ENCODE measurements around the gene ANO1. TPM values are rescaled to one million over a fixed set of nuclear protein-coding genes. Genes with fewer than 3 reads are reported as not detected.

Gene ANO1
- total RNA-seq, 2 donors from 2014 or later = 0.33 TPM; not detected in 1

GRCh38 chr11:70043482-70043881 is 34.6 kb upstream of the ANO1 start:
- H3K27ac Mint-ChIP-seq = no peak overlapping the region
- no peak for ATAC-seq
- peaks cover 19 to 23% of the 10 kb centered on the region in 2 donors for H3K9me3 Mint-ChIP-seq
- peaks cover 19 to 27% of the 10 kb centered on the region in 2 donors for H3K36me3 Mint-ChIP-seq
- no peak for DNase-seq (ENCODE audit: low spot score in 2 of 2)

- DNase-seq (ENCODE audit: low spot score in 2 of 2) = no peak
- peaks cover 15 to 17% of the 10 kb centered on the region in 2 donors for H3K36me3 Mint-ChIP-seq
- peaks cover 12 to 18% of the 10 kb centered on the region in 2 donors for H3K9me3 Mint-ChIP-seq
- H3K27ac Mint-ChIP-seq = no peak overlapping the region
- no peak for ATAC-seq
Observed at GRCh38 chr11:70046089-70046488, 32.0 kb upstream of the ANO1 start.

- DNase-seq (ENCODE audit: low spot score in 2 of 2) (no peak), ATAC-seq (no peak)
- Mint-ChIP-seq H3K36me3 (no peaks in the 10 kb centered on the region), H3K9me3 (peaks cover 0 to 2% of the 10 kb centered on the region in 2 donors), H3K27ac (no peak overlapping the region)
Observed at GRCh38 chr11:70048279-70049024, 29.7 kb upstream of the ANO1 start.

GRCh38 chr11:70049045-70049444 is 29.1 kb upstream of the ANO1 start:
- no peak for DNase-seq (ENCODE audit: low spot score in 2 of 2)
- Mint-ChIP-seq H3K27ac (no peak overlapping the region), H3K36me3 (no peaks in the 10 kb centered on the region), H3K9me3 (no peaks in the 10 kb centered on the region)
- no peak for ATAC-seq

GRCh38 chr11:70050243-70050642 is 27.9 kb upstream of the ANO1 start:
- ATAC-seq (no peak), DNase-seq (ENCODE audit: low spot score in 2 of 2) (no peak)
- no peaks in the 10 kb centered on the region for H3K9me3 Mint-ChIP-seq
- no peaks in the 10 kb centered on the region for H3K36me3 Mint-ChIP-seq
- no peak overlapping the region for H3K27ac Mint-ChIP-seq

GRCh38 chr11:70054004-70054403 is 24.1 kb upstream of the ANO1 start:
- Mint-ChIP-seq H3K9me3 (peaks cover 6 to 15% of the 10 kb centered on the region in 2 donors), H3K36me3 (peaks cover 0 to 8% of the 10 kb centered on the region in 2 donors), H3K27ac (no peak overlapping the region)
- DNase-seq (ENCODE audit: low spot score in 2 of 2) (no peak), ATAC-seq (no peak)

- H3K27ac Mint-ChIP-seq = no peak overlapping the region
Observed at GRCh38 chr11:70055444-70055843, 22.7 kb upstream of the ANO1 start.

GRCh38 chr11:70057080-70057479 is 21.0 kb upstream of the ANO1 start:
- DNase-seq (ENCODE audit: low spot score in 2 of 2) (no peak), ATAC-seq (no peak)
- Mint-ChIP-seq H3K9me3 (peaks cover 6 to 15% of the 10 kb centered on the region in 2 donors), H3K36me3 (peaks cover 0 to 8% of the 10 kb centered on the region in 2 donors), H3K27ac (no peak overlapping the region)

More at GRCh38 chr11:70055444-70055843, 22.7 kb upstream of the ANO1 start:
- ATAC-seq = no peak
- H3K36me3 Mint-ChIP-seq = peaks cover 0 to 8% of the 10 kb centered on the region in 2 donors
- no peak for DNase-seq (ENCODE audit: low spot score in 2 of 2)
- peaks cover 6 to 15% of the 10 kb centered on the region in 2 donors for H3K9me3 Mint-ChIP-seq

GRCh38 chr11:70059971-70060370 is 18.1 kb upstream of the ANO1 start:
- DNase-seq (ENCODE audit: low spot score in 2 of 2) (no peak), ATAC-seq (no peak)
- Mint-ChIP-seq H3K27ac (no peak overlapping the region), H3K9me3 (peaks cover 6 to 15% of the 10 kb centered on the region in 2 donors), H3K36me3 (peaks cover 0 to 8% of the 10 kb centered on the region in 2 donors)

GRCh38 chr11:70060611-70061293 is 17.4 kb upstream of the ANO1 start:
- ATAC-seq (no peak), DNase-seq (ENCODE audit: low spot score in 2 of 2) (no peak)
- H3K36me3 Mint-ChIP-seq = peaks cover 0 to 8% of the 10 kb centered on the region in 2 donors
- H3K9me3 Mint-ChIP-seq = peaks cover 6 to 15% of the 10 kb centered on the region in 2 donors
- no peak overlapping the region for H3K27ac Mint-ChIP-seq

GRCh38 chr11:70061734-70062133 is 16.4 kb upstream of the ANO1 start:
- H3K36me3 Mint-ChIP-seq = peaks cover 0 to 8% of the 10 kb centered on the region in 2 donors
- peaks cover 6 to 13% of the 10 kb centered on the region in 2 donors for H3K9me3 Mint-ChIP-seq
- no peak for ATAC-seq
- H3K27ac Mint-ChIP-seq = no peak overlapping the region
- DNase-seq (ENCODE audit: low spot score in 2 of 2) = no peak

GRCh38 chr11:70063121-70063520 is 15.0 kb upstream of the ANO1 start:
- DNase-seq (ENCODE audit: low spot score in 2 of 2) = no peak
- H3K9me3 Mint-ChIP-seq = peaks cover 0 to under 1% of the 10 kb centered on the region in 2 donors
- no peak overlapping the region for H3K27ac Mint-ChIP-seq
- no peak for ATAC-seq
- H3K36me3 Mint-ChIP-seq = no peaks in the 10 kb centered on the region

GRCh38 chr11:70063555-70063954 is 14.6 kb upstream of the ANO1 start:
- no peak for ATAC-seq
- no peaks in the 10 kb centered on the region for H3K36me3 Mint-ChIP-seq
- no peaks in the 10 kb centered on the region for H3K9me3 Mint-ChIP-seq
- peak overlapping the region in 1 of 2 donors; percentile 39 for H3K27ac Mint-ChIP-seq
- no peak for DNase-seq (ENCODE audit: low spot score in 2 of 2)

GRCh38 chr11:70064008-70064725 is 13.9 kb upstream of the ANO1 start:
- DNase-seq (ENCODE audit: low spot score in 2 of 2) = no peak
- Mint-ChIP-seq H3K9me3 (no peaks in the 10 kb centered on the region), H3K36me3 (no peaks in the 10 kb centered on the region), H3K27ac (peak overlapping the region in 1 of 2 donors; percentile 39)
- ATAC-seq = no peak

GRCh38 chr11:70064726-70065317 is 13.3 kb upstream of the ANO1 start:
- DNase-seq (ENCODE audit: low spot score in 2 of 2) (no peak), ATAC-seq (no peak)
- Mint-ChIP-seq H3K9me3 (no peaks in the 10 kb centered on the region), H3K36me3 (no peaks in the 10 kb centered on the region), H3K27ac (peak overlapping the region in 1 of 2 donors; percentile 39)

- Mint-ChIP-seq H3K9me3 (no peaks in the 10 kb centered on the region), H3K36me3 (no peaks in the 10 kb centered on the region), H3K27ac (no peak overlapping the region)
- ATAC-seq = no peak
- DNase-seq (ENCODE audit: low spot score in 2 of 2) = no peak
Observed at GRCh38 chr11:70065318-70066135, 12.6 kb upstream of the ANO1 start.
